GM21529 (cell line): ENCODE data around the gene GOLIM4.
"Not testable (repeated sequence)": the region's sequence is repeated elsewhere in the genome, so short reads cannot be mapped to it uniquely, and the experiment has no call there.

Source experiments
- ATAC-seq: cut with Tn5 transposase; IDR thresholded peaks from one replicate; pipeline ENCODE4 v1.9.1; 2021; ENCODE audit not compliant: unreplicated experiment

GOLIM4 gene

GRCh38 chr3:168095611-168096209 is at the start of gene GOLIM4:
Gene GOLIM4 (minus strand): TSS chr3:168095924. CDS start chr3:168095285, 639 bp downstream.
- peak; percentile 79 for ATAC-seq

- ATAC-seq, result no peak
These were observed 45.8 kb upstream of the GOLIM4 start for GRCh38 chr3:168141405-168141998.

GRCh38 chr3:168139947-168140346 is 44.2 kb upstream of the GOLIM4 start:
- no peak for ATAC-seq

GRCh38 chr3:168138421-168138820 is 42.7 kb upstream of the GOLIM4 start:
- ATAC-seq, result no peak

- ATAC-seq, result peak; percentile 85
These were observed 39.2 kb upstream of the GOLIM4 start for GRCh38 chr3:168134931-168135330.

GRCh38 chr3:168130250-168130649 is 34.5 kb upstream of the GOLIM4 start:
- ATAC-seq, result not testable (repeated sequence)

- not testable (repeated sequence) for ATAC-seq
These were observed 32.7 kb upstream of the GOLIM4 start for GRCh38 chr3:168128463-168128862.

GRCh38 chr3:168127466-168127865 is 31.7 kb upstream of the GOLIM4 start:
- no peak for ATAC-seq

GRCh38 chr3:168124791-168125190 is 29.1 kb upstream of the GOLIM4 start:
- ATAC-seq, result no peak

GRCh38 chr3:168124291-168124690 is 28.6 kb upstream of the GOLIM4 start:
- no peak for ATAC-seq

- ATAC-seq, result no peak
These were observed 27.8 kb upstream of the GOLIM4 start for GRCh38 chr3:168123201-168124176.

GRCh38 chr3:168121184-168122017 is 25.7 kb upstream of the GOLIM4 start:
- no peak for ATAC-seq

GRCh38 chr3:168117853-168118313 is 22.2 kb upstream of the GOLIM4 start:
- ATAC-seq, result no peak

GRCh38 chr3:168117059-168117458 is 21.3 kb upstream of the GOLIM4 start:
- no peak for ATAC-seq

GRCh38 chr3:168116279-168116678 is 20.6 kb upstream of the GOLIM4 start:
- no peak for ATAC-seq

- no peak for ATAC-seq
These were observed 18.1 kb upstream of the GOLIM4 start for GRCh38 chr3:168113848-168114247.

GRCh38 chr3:168112894-168113293 is 17.2 kb upstream of the GOLIM4 start:
- no peak for ATAC-seq

GRCh38 chr3:168104361-168104760 is 8.6 kb upstream of the GOLIM4 start:
- no peak for ATAC-seq

GRCh38 chr3:168102735-168103410 is 7.1 kb upstream of the GOLIM4 start:
- no peak for ATAC-seq
